SK-N-SH treated with all-trans-retinoic acid at 6 μM for 48 hours (cell line): ENCODE data around the gene MTUS2.

Experiments used
- ARNTL ChIP-seq: fragments of 450-650 bp; formaldehyde crosslinking; IDR thresholded peaks from 2 replicates; pipeline ENCODE4 v1.5.0; 2020; ENCODE audit warnings: low read depth, mild to moderate bottlenecking, moderate library complexity, borderline replicate concordance
- ESRRG ChIP-seq: fragments of 250-450 bp; sonication (Bioruptor Pico); IDR thresholded peaks from 2 replicates; pipeline ENCODE4 v1.6.1; 2021; ENCODE audit warnings: mild to moderate bottlenecking
- GLIS3 ChIP-seq: fragments of 250-450 bp; sonication (Bioruptor Pico); IDR thresholded peaks from 2 replicates; pipeline ENCODE4 v1.5.0; 2020; ENCODE audit warnings: mild to moderate bottlenecking, moderate library complexity
- ISL1 ChIP-seq: fragments of 250-450 bp; sonication (Bioruptor Pico); IDR thresholded peaks from 2 replicates; pipeline ENCODE4 v2.1.2; 2022; ENCODE audit warnings: mild to moderate bottlenecking, moderate library complexity
- OSR1 ChIP-seq: fragments of 250-450 bp; sonication (Bioruptor Pico); IDR thresholded peaks from 2 replicates; pipeline ENCODE4 v1.8.0; 2022; ENCODE audit warnings: moderate library complexity, mild to moderate bottlenecking, inconsistent platforms
- RARB ChIP-seq: fragments of 250-450 bp; sonication (Bioruptor Pico); IDR thresholded peaks from 2 replicates; pipeline ENCODE4 v1.8.0; 2021; ENCODE audit warnings: mild to moderate bottlenecking, moderate library complexity
- TOX ChIP-seq: fragments of 250-450 bp; sonication (Bioruptor Pico); IDR thresholded peaks from 2 replicates; pipeline ENCODE4 v1.8.0; 2021; ENCODE audit warnings: mild to moderate bottlenecking, moderate library complexity, borderline replicate concordance
- ZC3H10 ChIP-seq: fragments of 250-450 bp; sonication (Bioruptor Pico); IDR thresholded peaks from 2 replicates; pipeline ENCODE4 v1.5.1; 2021; ENCODE audit warnings: mild to moderate bottlenecking, moderate library complexity
- ZFP3 ChIP-seq: fragments of 250-450 bp; sonication (Bioruptor Pico); IDR thresholded peaks from 2 replicates; pipeline ENCODE4 v1.5.0; 2020; ENCODE audit warnings: mild to moderate bottlenecking, moderate library complexity
- ZFP30 ChIP-seq: fragments of 450-650 bp; formaldehyde crosslinking; IDR thresholded peaks from 2 replicates; pipeline ENCODE4 v1.5.0; 2022; ENCODE audit warnings: mild to moderate bottlenecking, moderate library complexity
- TF ChIP-seq, protein P1 (sequence below): fragments of 250-450 bp; sonication (Bioruptor Pico); IDR thresholded peaks from 2 replicates; pipeline ENCODE4 v1.8.0; 2021; ENCODE audit warnings: low read depth, mild to moderate bottlenecking, moderate library complexity, borderline replicate concordance
- TF ChIP-seq, protein P2 (sequence below): fragments of 250-450 bp; sonication (Bioruptor Pico); IDR thresholded peaks from 2 replicates; pipeline ENCODE4 v1.5.0; 2020; ENCODE audit warnings: mild to moderate bottlenecking, moderate library complexity
- TF ChIP-seq, protein P3 (sequence below): fragments of 250-450 bp; sonication (Bioruptor Pico); IDR thresholded peaks from 2 replicates; pipeline ENCODE4 v1.8.0; 2020; ENCODE audit warnings: mild to moderate bottlenecking, moderate library complexity, borderline replicate concordance

DNA sequence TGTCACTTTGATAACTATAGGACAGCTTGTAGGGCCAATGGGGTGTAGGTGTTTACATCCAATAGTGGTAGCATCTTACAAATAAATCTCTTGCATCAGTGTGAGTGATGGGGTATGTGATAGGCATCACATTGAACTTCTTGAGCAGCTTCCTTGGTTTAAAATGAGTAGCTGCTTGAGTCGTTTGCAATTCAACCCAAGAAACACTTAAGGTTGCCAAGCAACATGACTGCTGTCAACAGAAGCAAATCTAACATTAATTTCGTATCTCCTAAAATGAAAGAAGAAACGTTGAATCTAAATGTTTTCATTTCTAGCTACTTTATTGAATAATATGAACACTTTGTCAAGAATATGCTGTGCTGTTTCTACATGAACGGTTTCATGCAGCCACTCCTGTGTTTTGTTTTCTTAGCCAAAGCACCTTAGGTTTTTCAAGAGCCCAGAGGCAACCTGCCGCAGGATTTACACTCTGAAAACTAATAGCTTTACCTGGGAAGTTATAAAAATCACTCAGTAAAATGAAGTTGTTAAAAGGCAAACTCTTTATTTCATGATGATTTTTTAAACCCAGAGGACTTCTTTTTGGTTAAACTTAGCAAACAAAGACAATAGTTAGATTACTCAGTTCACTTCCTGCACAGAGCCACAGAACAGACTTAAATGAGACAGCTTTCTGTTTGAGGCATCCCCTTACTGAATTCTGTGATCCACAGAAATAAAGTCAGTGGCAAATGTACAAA lies 305.2 kb downstream of the MTUS2 start:
- TF ChIP-seq, protein P1, sequence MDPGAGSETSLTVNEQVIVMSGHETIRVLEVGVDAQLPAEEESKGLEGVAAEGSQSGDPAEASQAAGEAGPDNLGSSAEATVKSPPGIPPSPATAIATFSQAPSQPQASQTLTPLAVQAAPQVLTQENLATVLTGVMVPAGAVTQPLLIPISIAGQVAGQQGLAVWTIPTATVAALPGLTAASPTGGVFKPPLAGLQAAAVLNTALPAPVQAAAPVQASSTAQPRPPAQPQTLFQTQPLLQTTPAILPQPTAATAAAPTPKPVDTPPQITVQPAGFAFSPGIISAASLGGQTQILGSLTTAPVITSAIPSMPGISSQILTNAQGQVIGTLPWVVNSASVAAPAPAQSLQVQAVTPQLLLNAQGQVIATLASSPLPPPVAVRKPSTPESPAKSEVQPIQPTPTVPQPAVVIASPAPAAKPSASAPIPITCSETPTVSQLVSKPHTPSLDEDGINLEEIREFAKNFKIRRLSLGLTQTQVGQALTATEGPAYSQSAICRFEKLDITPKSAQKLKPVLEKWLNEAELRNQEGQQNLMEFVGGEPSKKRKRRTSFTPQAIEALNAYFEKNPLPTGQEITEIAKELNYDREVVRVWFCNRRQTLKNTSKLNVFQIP (CRISPR knock-in tag) = no peak
- TF ChIP-seq ZFP30 = no peak
- TF ChIP-seq ZC3H10 (CRISPR knock-in tag) = no peak
- TF ChIP-seq OSR1 (CRISPR knock-in tag) = no peak
- no peak for TF ChIP-seq ESRRG
- TF ChIP-seq ARNTL (CRISPR knock-in tag) = no peak
- TF ChIP-seq, protein P2, sequence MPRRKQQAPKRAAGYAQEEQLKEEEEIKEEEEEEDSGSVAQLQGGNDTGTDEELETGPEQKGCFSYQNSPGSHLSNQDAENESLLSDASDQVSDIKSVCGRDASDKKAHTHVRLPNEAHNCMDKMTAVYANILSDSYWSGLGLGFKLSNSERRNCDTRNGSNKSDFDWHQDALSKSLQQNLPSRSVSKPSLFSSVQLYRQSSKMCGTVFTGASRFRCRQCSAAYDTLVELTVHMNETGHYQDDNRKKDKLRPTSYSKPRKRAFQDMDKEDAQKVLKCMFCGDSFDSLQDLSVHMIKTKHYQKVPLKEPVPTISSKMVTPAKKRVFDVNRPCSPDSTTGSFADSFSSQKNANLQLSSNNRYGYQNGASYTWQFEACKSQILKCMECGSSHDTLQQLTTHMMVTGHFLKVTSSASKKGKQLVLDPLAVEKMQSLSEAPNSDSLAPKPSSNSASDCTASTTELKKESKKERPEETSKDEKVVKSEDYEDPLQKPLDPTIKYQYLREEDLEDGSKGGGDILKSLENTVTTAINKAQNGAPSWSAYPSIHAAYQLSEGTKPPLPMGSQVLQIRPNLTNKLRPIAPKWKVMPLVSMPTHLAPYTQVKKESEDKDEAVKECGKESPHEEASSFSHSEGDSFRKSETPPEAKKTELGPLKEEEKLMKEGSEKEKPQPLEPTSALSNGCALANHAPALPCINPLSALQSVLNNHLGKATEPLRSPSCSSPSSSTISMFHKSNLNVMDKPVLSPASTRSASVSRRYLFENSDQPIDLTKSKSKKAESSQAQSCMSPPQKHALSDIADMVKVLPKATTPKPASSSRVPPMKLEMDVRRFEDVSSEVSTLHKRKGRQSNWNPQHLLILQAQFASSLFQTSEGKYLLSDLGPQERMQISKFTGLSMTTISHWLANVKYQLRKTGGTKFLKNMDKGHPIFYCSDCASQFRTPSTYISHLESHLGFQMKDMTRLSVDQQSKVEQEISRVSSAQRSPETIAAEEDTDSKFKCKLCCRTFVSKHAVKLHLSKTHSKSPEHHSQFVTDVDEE (CRISPR knock-in tag) = no peak
- TF ChIP-seq ZFP3 (CRISPR knock-in tag) = no peak
- TF ChIP-seq ISL1 (CRISPR knock-in tag) = no peak
- no peak for TF ChIP-seq TOX
- no peak for TF ChIP-seq GLIS3 (CRISPR knock-in tag)
- TF ChIP-seq RARB (CRISPR knock-in tag) = no peak
- TF ChIP-seq, protein P3, sequence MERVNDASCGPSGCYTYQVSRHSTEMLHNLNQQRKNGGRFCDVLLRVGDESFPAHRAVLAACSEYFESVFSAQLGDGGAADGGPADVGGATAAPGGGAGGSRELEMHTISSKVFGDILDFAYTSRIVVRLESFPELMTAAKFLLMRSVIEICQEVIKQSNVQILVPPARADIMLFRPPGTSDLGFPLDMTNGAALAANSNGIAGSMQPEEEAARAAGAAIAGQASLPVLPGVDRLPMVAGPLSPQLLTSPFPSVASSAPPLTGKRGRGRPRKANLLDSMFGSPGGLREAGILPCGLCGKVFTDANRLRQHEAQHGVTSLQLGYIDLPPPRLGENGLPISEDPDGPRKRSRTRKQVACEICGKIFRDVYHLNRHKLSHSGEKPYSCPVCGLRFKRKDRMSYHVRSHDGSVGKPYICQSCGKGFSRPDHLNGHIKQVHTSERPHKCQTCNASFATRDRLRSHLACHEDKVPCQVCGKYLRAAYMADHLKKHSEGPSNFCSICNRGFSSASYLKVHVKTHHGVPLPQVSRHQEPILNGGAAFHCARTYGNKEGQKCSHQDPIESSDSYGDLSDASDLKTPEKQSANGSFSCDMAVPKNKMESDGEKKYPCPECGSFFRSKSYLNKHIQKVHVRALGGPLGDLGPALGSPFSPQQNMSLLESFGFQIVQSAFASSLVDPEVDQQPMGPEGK (CRISPR knock-in tag) = no peak
